ENCODE results near the gene PLLP.

GRCh38 chr16:57333402-57333801 lies 48.9 kb upstream of the PLLP start:
- TF ChIP-seq CTCF (IDR thresholded peaks at IDR 0.05; ENCODE audit: low read length): no peak
- no peak for TF ChIP-seq EZH2 (optimal IDR thresholded peaks at IDR 0.05; ENCODE audit: low read depth, low read length)
- TF ChIP-seq EZH2phosphoT487 (IDR thresholded peaks at IDR 0.05; ENCODE audit: low read length): no peak
